ENCODE results near the gene TAS2R43. TPM values are rescaled to one million over a fixed set of nuclear protein-coding genes. Genes with fewer than 3 reads are reported as not detected.
"Not testable (repeated sequence)": the region's sequence is repeated elsewhere in the genome, so short reads cannot be mapped to it uniquely, and the experiment has no call there.

The TAS2R43 gene
- total RNA-seq, 2 donors from 2014 or later = 4.9 to 8.6 TPM

- DNase-seq (no peak), ATAC-seq (no peak)
- WGBS, 2 donors = 58 to 67% methylated on average over 2 of the region's 2 CpGs
- Histone ChIP-seq H3K4me3 (no peak overlapping the region), H3K27ac (no peak overlapping the region), H3K36me3 (replicated peaks in 1 of 2; ENCODE audit: insufficient read depth in 1 of 2, low read depth in 2 of 2) (no peaks in the 10 kb centered on the region), H3K4me1 (no peaks in the 10 kb centered on the region), H3K9me3 (no peaks in the 10 kb centered on the region), H3K27me3 (no peaks in the 10 kb centered on the region)
- TF ChIP-seq POLR2A (IDR thresholded peaks at IDR 0.05) = no peak
- TF ChIP-seq, protein P1, sequence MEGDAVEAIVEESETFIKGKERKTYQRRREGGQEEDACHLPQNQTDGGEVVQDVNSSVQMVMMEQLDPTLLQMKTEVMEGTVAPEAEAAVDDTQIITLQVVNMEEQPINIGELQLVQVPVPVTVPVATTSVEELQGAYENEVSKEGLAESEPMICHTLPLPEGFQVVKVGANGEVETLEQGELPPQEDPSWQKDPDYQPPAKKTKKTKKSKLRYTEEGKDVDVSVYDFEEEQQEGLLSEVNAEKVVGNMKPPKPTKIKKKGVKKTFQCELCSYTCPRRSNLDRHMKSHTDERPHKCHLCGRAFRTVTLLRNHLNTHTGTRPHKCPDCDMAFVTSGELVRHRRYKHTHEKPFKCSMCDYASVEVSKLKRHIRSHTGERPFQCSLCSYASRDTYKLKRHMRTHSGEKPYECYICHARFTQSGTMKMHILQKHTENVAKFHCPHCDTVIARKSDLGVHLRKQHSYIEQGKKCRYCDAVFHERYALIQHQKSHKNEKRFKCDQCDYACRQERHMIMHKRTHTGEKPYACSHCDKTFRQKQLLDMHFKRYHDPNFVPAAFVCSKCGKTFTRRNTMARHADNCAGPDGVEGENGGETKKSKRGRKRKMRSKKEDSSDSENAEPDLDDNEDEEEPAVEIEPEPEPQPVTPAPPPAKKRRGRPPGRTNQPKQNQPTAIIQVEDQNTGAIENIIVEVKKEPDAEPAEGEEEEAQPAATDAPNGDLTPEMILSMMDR (IDR thresholded peaks at IDR 0.05) = no peak
- intact Hi-C loops (cut with DNase I) = no loop called here
Measured at GRCh38 chr12:11055306-11055705, 36.8 kb downstream of the TAS2R43 start.

DNA sequence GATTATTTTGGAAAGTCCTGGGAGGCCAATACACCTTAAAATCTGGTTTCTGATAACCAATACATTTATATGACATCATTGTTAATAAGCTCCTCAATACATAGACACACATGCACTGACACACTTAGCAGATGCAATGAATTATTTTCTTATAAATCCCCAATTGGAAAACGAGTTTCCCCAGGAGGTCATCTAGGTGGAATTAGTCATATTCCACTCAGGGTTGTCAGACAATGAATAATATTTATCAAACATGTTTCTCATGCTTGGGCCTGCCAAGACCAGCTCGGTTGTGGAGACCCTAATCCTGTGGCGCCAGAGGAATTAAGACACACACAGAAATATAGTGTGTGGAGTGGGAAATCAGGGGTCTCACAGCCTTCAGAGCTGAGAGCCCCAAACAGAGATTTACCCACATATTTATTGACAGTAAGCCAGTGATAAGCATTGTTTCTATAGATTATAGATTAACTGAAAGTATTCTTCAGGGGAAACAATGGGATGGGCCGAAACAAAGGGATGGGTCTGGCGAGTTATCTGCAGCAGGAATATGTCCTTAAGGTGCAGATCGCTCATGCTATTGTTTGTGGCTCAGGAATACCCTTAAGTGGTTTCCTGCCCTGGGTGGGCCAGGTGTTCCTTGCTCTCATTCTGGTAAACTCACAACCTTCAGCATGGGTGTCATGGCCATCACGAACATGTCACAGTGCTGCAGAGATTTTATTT is 42.1 kb downstream of the TAS2R43 start:
- H3K4me1 ChIP-seq; H3K4me3 ChIP-seq; ATAC-seq; H3K9me3 ChIP-seq; H3K36me3 ChIP-seq (replicated peaks in 1 of 2; ENCODE audit: insufficient read depth in 1 of 2, low read depth in 2 of 2); H3K27ac ChIP-seq; H3K27me3 ChIP-seq; intact Hi-C loops (cut with DNase I); DNase-seq: not testable (repeated sequence)
- WGBS, 2 donors = 94 to 95% methylated on average over 7 of the region's 7 CpGs

- H3K4me3 ChIP-seq; H3K27me3 ChIP-seq; H3K36me3 ChIP-seq (replicated peaks in 1 of 2; ENCODE audit: insufficient read depth in 1 of 2, low read depth in 2 of 2); H3K4me1 ChIP-seq; ATAC-seq; intact Hi-C loops (cut with DNase I); DNase-seq; H3K9me3 ChIP-seq; H3K27ac ChIP-seq: not testable (repeated sequence)
- WGBS, 2 donors = 53 to 76% methylated on average over 2 of the region's 2 CpGs
Measured at GRCh38 chr12:11041366-11041765, 50.7 kb downstream of the TAS2R43 start.

Small RNA genes lying within 50 kb of the gene (small RNA-seq; reads per million reads assigned to genes)
- not detected for gene AC018630.1

Other genes with a start within 250 kb of the TAS2R43 start
- gene PRR4, start 242.8 kb downstream of the TAS2R43 start, total RNA-seq = 1 to 10 TPM in 1 of 2 donors, not detected in 1; 3.4 TPM
- gene PRH1, start 208.1 kb downstream of the TAS2R43 start, total RNA-seq = 100 to 1,000 TPM in 1 of 2 donors, 10 to 100 TPM in 1; 16.6 to 106 TPM
- 1 to 10 TPM; 2.3 to 3.1 TPM for gene TAS2R13, start 182.8 kb downstream of the TAS2R43 start, total RNA-seq
- not detected for gene PRH2, start 163.1 kb downstream of the TAS2R43 start, total RNA-seq
- gene TAS2R14, start 153.1 kb downstream of the TAS2R43 start, total RNA-seq = 1 to 10 TPM; 4.0 to 4.9 TPM
- 1 to 10 TPM; 3.1 to 3.3 TPM for gene TAS2R50, start 105.4 kb downstream of the TAS2R43 start, total RNA-seq
- 1 to 10 TPM; 2.6 to 7.5 TPM for gene TAS2R20, start 94.0 kb downstream of the TAS2R43 start, total RNA-seq
- 1 to 10 TPM; 3.0 to 4.2 TPM for gene TAS2R19, start 69.7 kb downstream of the TAS2R43 start, total RNA-seq
- 1 to 10 TPM; 7.0 to 8.9 TPM for gene TAS2R31, start 60.9 kb downstream of the TAS2R43 start, total RNA-seq
- 1 to 10 TPM in 1 of 2 donors, not detected in 1; 3.9 TPM for gene TAS2R46, start 30.0 kb downstream of the TAS2R43 start, total RNA-seq
- gene TAS2R30, start 42.3 kb upstream of the TAS2R43 start, total RNA-seq = 10 to 100 TPM in 1 of 2 donors, 1 to 10 TPM in 1; 9.2 to 12.2 TPM
- 1 to 10 TPM; 3.6 to 5.9 TPM for gene SMIM10L1, start 78.9 kb upstream of the TAS2R43 start, total RNA-seq
- not detected for gene TAS2R42, start 94.6 kb upstream of the TAS2R43 start, total RNA-seq
- gene PRB3, start 177.4 kb upstream of the TAS2R43 start, total RNA-seq = not detected
- not detected for gene PRB4, start 218.1 kb upstream of the TAS2R43 start, total RNA-seq